T-helper 17 cell (primary cell): ENCODE data around the gene COX6A1. TPM values are rescaled to one million over a fixed set of nuclear protein-coding genes. Genes with fewer than 3 reads are reported as not detected.

Source experiments
- ATAC-seq: fragments of 150-1000 bp; cut with Tn5 transposase; 2 replicates; pipeline ENCODE4 v1.10.0; 2021; ENCODE audit warnings: mild to moderate bottlenecking, moderate library complexity
- DNase-seq, 3 donors: peaks; one replicate each; pipeline versions ENCODE4 v3.0.0 to v3.0.0-alpha.2; 2020 to 2021
- H3K9me3 ChIP-seq: one replicate; pipeline ENCODE4 v1.7.0; 2013; ENCODE audit warnings: low read length, mild to moderate bottlenecking; ENCODE audit not compliant: control insufficient read depth, poor library complexity, severe bottlenecking
- H3K27ac Mint-ChIP-seq: one replicate; pipeline ENCODE4 v1.8.0; 2022; ENCODE audit warnings: mild to moderate bottlenecking, moderate library complexity, mixed read lengths
- H3K27me3 Mint-ChIP-seq: one replicate; pipeline ENCODE4 v1.8.0; 2022; ENCODE audit warnings: mixed read lengths
- H3K36me3 Mint-ChIP-seq: one replicate; pipeline ENCODE4 v1.8.0; 2022; ENCODE audit warnings: low read depth, mixed read lengths
- H3K4me1 Mint-ChIP-seq: one replicate; pipeline ENCODE4 v1.8.0; 2022; ENCODE audit warnings: mild to moderate bottlenecking, mixed read lengths
- H3K4me3 Mint-ChIP-seq: one replicate; pipeline ENCODE4 v1.8.0; 2022; ENCODE audit warnings: mild to moderate bottlenecking, moderate library complexity, mixed read lengths
- total RNA-seq, 4 donors: library from RNA in 2 of 4; stranded (reverse) in 2 of 4; gene quantifications; one replicate each; pipeline ENCODE4 v1.2.3 and lab custom pipeline; 2022 to 2026

Gene COX6A1
- total RNA-seq, 2 donors from 2014 or later, result 136 to 144 TPM

- no peak for DNase-seq
- peaks cover 8% of the 10 kb centered on the region for H3K27me3 Mint-ChIP-seq
- H3K36me3 Mint-ChIP-seq, result no peaks in the 10 kb centered on the region
Measured at GRCh38 chr12:120412421-120412820, 25.5 kb upstream of the COX6A1 start.

DNA sequence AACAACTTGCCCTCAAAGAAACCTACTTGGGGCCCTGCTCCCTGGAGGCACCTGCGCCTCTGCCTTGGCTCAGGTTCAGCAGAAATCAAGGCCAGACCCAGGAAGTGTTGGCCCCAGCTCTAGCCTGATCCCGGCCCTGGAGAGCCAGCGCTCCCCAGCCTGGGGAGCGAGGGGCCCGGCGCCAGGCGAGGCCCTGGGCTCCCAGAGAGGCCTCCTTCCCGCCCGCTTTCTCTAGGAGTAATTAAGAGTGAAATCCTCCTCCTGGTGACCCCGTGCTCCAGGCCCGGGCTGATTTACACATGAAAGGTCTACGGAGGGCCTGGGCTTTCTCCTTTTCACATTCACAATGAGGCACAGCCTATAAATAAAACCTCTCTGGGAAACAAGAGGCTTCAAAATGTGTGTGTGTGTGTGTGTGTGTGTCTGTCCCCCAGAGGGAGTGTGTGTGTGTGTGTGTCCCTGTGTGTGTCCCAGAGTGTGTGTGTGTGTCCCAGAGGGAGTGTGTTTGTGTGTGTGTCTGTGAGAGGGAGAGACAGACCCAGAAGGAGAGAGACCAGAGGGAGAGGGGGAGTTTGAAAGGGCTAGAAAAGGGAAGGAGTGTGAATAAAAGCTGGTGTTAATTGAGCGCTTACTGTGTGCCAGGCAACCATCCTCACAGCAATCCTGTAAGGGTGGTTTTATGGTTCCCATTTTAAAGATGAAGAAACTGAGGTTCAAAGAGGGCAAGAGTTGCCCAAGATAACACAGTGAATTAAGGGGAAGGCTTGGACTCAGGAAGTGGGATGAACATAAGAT lies 23.8 kb upstream of the COX6A1 start:
- H3K4me1 Mint-ChIP-seq, result no peaks in the 10 kb centered on the region
- H3K27ac Mint-ChIP-seq, result no peak overlapping the region
- no peak overlapping the region for H3K4me3 Mint-ChIP-seq
- H3K27me3 Mint-ChIP-seq, result peaks cover 13% of the 10 kb centered on the region
- ATAC-seq, result no peak
- DNase-seq, result no peak
- H3K36me3 Mint-ChIP-seq, result no peaks in the 10 kb centered on the region
- no peaks in the 10 kb centered on the region for H3K9me3 ChIP-seq

More at GRCh38 chr12:120412421-120412820, 25.5 kb upstream of the COX6A1 start:
- Mint-ChIP-seq H3K4me1 (no peaks in the 10 kb centered on the region), H3K27ac (no peak overlapping the region), H3K4me3 (no peak overlapping the region)
- ATAC-seq, result no peak
- no peaks in the 10 kb centered on the region for H3K9me3 ChIP-seq

DNA sequence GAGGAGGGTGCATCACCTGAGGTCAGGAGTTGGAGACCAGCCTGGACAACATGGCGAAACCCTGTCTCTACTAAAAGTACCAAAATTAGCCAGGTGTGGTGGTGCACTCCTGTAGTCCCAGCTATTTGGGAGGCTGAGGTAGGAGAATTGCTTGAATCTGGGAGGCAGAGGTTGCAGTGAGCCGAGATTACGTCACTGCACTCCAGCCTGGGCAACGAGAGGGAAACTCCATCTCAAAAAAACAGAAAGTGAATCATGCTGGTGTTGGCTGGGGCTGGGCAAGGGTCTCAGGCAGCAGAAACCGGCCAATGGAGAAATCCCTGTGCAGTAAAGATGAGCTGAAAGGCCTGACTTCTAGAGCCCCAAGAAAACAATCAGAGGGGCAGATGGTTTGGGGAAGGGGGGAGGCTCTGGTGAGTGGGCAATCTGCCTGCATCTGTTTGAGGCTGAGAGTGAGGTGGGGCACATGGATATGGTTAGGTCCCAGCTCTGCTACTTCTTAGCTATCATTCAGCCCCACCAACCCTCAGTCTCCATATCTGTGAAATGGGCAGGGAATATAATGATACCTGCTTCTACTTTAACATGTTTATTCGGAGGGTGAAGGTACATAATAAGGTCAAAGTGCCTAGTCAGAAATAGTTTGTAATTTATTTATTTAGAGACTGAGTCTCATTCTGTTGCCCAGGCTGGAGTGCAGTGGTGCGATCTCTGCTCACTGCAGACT lies 21.3 kb upstream of the COX6A1 start:
- no peaks in the 10 kb centered on the region for H3K36me3 Mint-ChIP-seq
- DNase-seq (no peak), ATAC-seq (no peak)
- no peak overlapping the region for H3K4me3 Mint-ChIP-seq
- no peaks in the 10 kb centered on the region for H3K9me3 ChIP-seq
- H3K4me1 Mint-ChIP-seq, result no peaks in the 10 kb centered on the region
- H3K27me3 Mint-ChIP-seq, result peaks cover 13% of the 10 kb centered on the region
- H3K27ac Mint-ChIP-seq, result no peak overlapping the region

- Mint-ChIP-seq H3K4me3 (no peak overlapping the region), H3K27ac (no peak overlapping the region), H3K4me1 (peaks cover under 1% of the 10 kb centered on the region), H3K36me3 (no peaks in the 10 kb centered on the region), H3K27me3 (peaks cover 7% of the 10 kb centered on the region)
- ATAC-seq, result no peak
- no peaks in the 10 kb centered on the region for H3K9me3 ChIP-seq
- DNase-seq, result no peak
Measured at GRCh38 chr12:120417917-120418580, 19.9 kb upstream of the COX6A1 start.

- H3K4me3 Mint-ChIP-seq, result no peak overlapping the region
Measured at GRCh38 chr12:120421701-120422100, 16.2 kb upstream of the COX6A1 start.

DNA sequence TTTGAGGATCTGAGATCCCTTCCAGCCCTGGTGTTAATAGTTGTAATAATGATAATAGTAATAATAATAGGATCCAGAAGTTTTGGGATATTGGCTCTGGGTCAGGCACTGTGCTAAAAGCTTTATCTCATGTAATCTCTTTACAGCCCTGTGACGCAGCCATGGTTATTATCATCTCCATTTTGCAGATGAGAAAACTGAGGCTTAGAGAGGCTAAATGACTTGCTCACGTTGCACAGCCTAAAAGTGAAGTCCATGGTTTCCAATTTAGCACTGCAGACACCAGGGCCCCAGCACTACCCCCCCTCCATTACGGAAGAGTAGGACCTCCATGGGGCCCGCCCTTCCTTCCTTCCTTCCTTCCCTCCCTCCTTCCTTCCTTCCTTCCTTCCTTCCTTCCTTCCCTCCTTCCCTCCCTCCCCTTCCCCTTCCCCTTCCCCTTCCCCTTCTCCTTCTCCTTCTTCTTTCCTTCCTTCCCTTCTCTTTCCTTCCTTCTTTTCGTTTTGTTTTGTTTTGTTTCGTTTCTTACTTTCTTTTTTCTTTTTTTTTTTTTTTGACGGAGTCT lies 14.9 kb upstream of the COX6A1 start:
- no peaks in the 10 kb centered on the region for H3K9me3 ChIP-seq
- H3K4me3 Mint-ChIP-seq, result no peak overlapping the region
- ATAC-seq (no peak), DNase-seq (no peak)
- H3K36me3 Mint-ChIP-seq, result no peaks in the 10 kb centered on the region
- no peaks in the 10 kb centered on the region for H3K27me3 Mint-ChIP-seq
- peaks cover 4% of the 10 kb centered on the region for H3K4me1 Mint-ChIP-seq
- no peak overlapping the region for H3K27ac Mint-ChIP-seq

More at GRCh38 chr12:120421701-120422100, 16.2 kb upstream of the COX6A1 start:
- H3K9me3 ChIP-seq, result no peaks in the 10 kb centered on the region
- Mint-ChIP-seq H3K27ac (no peak overlapping the region), H3K36me3 (no peaks in the 10 kb centered on the region), H3K27me3 (peaks cover 7% of the 10 kb centered on the region), H3K4me1 (peaks cover 4% of the 10 kb centered on the region)
- DNase-seq, result no peak
- ATAC-seq, result no peak

GRCh38 chr12:120425797-120426196 lies 12.1 kb upstream of the COX6A1 start:
- Mint-ChIP-seq H3K27ac (no peak overlapping the region), H3K4me1 (peaks cover 7% of the 10 kb centered on the region), H3K36me3 (peaks cover 2% of the 10 kb centered on the region), H3K27me3 (peaks cover 15% of the 10 kb centered on the region), H3K4me3 (no peak overlapping the region)
- DNase-seq, result no peak
- ATAC-seq, result no peak
- no peaks in the 10 kb centered on the region for H3K9me3 ChIP-seq

GRCh38 chr12:120428597-120429229 lies 9.2 kb upstream of the COX6A1 start:
- Mint-ChIP-seq H3K4me3 (no peak overlapping the region), H3K27me3 (peaks cover 20% of the 10 kb centered on the region), H3K36me3 (peaks cover 2% of the 10 kb centered on the region), H3K27ac (peak overlapping the region; percentile 63), H3K4me1 (peaks cover 2% of the 10 kb centered on the region)
- DNase-seq (no peak), ATAC-seq (no peak)
- H3K9me3 ChIP-seq, result no peaks in the 10 kb centered on the region

DNA sequence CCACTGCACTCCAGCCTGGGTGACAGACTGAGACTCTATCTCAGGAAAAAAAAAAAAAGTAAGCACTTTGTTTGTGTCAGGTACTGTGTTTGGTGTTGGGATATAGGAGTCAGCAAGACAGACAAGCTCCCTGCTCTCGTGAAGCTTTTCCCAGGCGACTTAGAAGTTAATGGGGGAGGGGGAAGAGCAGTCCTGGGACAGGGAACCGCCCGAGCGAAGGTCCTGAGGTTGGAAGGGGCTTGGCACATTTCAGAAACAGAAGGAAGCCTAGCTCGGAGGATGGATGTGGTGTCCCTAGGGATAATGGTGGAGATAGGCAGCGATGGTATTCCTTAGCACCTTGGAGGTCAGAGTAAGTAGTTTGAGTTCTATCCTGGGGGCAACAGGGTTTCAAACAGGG lies 8.5 kb upstream of the COX6A1 start:
- H3K9me3 ChIP-seq, result no peaks in the 10 kb centered on the region
- Mint-ChIP-seq H3K27ac (peak overlapping the region; percentile 63), H3K4me1 (peaks cover 2% of the 10 kb centered on the region), H3K27me3 (peaks cover 20% of the 10 kb centered on the region), H3K4me3 (no peak overlapping the region), H3K36me3 (peaks cover 2% of the 10 kb centered on the region)
- DNase-seq, result no peak
- ATAC-seq, result no peak

- H3K27ac Mint-ChIP-seq, result no peak overlapping the region
- DNase-seq, result no peak
- no peak overlapping the region for H3K4me3 Mint-ChIP-seq
- no peaks in the 10 kb centered on the region for H3K9me3 ChIP-seq
- peaks cover 2% of the 10 kb centered on the region for H3K36me3 Mint-ChIP-seq
- ATAC-seq, result no peak
- peaks cover 7% of the 10 kb centered on the region for H3K4me1 Mint-ChIP-seq
- peaks cover 20% of the 10 kb centered on the region for H3K27me3 Mint-ChIP-seq
Measured at GRCh38 chr12:120432772-120433525, 5.0 kb upstream of the COX6A1 start.

GRCh38 chr12:120438495-120439198 lies 734 bp downstream of the COX6A1 start:
- H3K9me3 ChIP-seq, result no peaks in the 10 kb centered on the region
- ATAC-seq (no peak), DNase-seq (no peak)
- Mint-ChIP-seq H3K36me3 (no peaks in the 10 kb centered on the region), H3K27ac (peak overlapping the region; percentile 90), H3K27me3 (no peaks in the 10 kb centered on the region), H3K4me3 (peak overlapping the region; percentile 96), H3K4me1 (peaks cover 15% of the 10 kb centered on the region)
